Neural progenitor cell (in vitro differentiated cells): Measurements from ENCODE around the gene GPM6B. TPM values are rescaled to one million over a fixed set of nuclear protein-coding genes. Genes with fewer than 3 reads are reported as not detected.

Source experiments
- DNase-seq: peaks from one replicate; pipeline ENCODE4 v3.0.0-alpha.2; 2016; ENCODE audit warnings: low spot score
- H2AFZ ChIP-seq: fragments of 200-600 bp; sonication (generic); replicated peaks from 2 replicates; pipeline ENCODE4 v1.6.1; 2016; ENCODE audit warnings: antibody characterized with exemption
- H3F3A ChIP-seq: fragments of 200-600 bp; sonication (generic); 2 replicates; pipeline ENCODE4 v1.6.1; 2016; ENCODE audit warnings: antibody characterized with exemption, low read depth
- H3K27ac ChIP-seq: fragments of 200-600 bp; sonication (generic); 2 replicates; pipeline ENCODE4 v1.5.1; 2016; ENCODE audit warnings: mild to moderate bottlenecking
- H3K27me3 ChIP-seq: fragments of 200-600 bp; sonication (generic); 2 replicates; pipeline ENCODE4 v1.6.1; 2016; ENCODE audit warnings: mild to moderate bottlenecking, moderate library complexity
- H3K36me3 ChIP-seq: fragments of 200-600 bp; sonication (generic); 2 replicates; pipeline ENCODE4 v1.5.1; 2016
- H3K4me1 ChIP-seq: fragments of 200-600 bp; sonication (generic); 2 replicates; pipeline ENCODE4 v1.6.1; 2016; ENCODE audit warnings: mixed run types
- H3K4me2 ChIP-seq: fragments of 200-600 bp; sonication (generic); 2 replicates; pipeline ENCODE4 v1.6.1; 2016
- H3K4me3 ChIP-seq: fragments of 200-600 bp; sonication (generic); 2 replicates; pipeline ENCODE4 v1.5.1; 2016
- H3K79me2 ChIP-seq: fragments of 200-600 bp; sonication (generic); 2 replicates; pipeline ENCODE4 v1.6.1; 2016; ENCODE audit warnings: low read depth
- H3K9ac ChIP-seq: fragments of 200-600 bp; sonication (generic); 2 replicates; pipeline ENCODE4 v1.6.1; 2016
- H3K9me3 ChIP-seq: fragments of 200-600 bp; sonication (generic); 2 replicates; pipeline ENCODE4 v1.5.1; 2016; ENCODE audit warnings: low read depth
- H4K20me1 ChIP-seq: fragments of 200-600 bp; sonication (generic); 2 replicates; pipeline ENCODE4 v1.6.1; 2016; ENCODE audit warnings: low read depth
- H3K27ac Mint-ChIP-seq: 3 replicates; pipeline ENCODE4 v1.8.0; 2021; ENCODE audit warnings: mixed read lengths
- H3K27me3 Mint-ChIP-seq: 2 replicates; pipeline ENCODE4 v1.8.0; 2022; ENCODE audit warnings: low read depth, mild to moderate bottlenecking, inconsistent platforms, moderate library complexity, mixed read lengths; ENCODE audit not compliant: insufficient read depth
- H3K36me3 Mint-ChIP-seq: 3 replicates; pipeline ENCODE4 v1.8.0; 2021; ENCODE audit warnings: mixed read lengths
- H3K4me1 Mint-ChIP-seq: 3 replicates; pipeline ENCODE4 v1.8.0; 2021; ENCODE audit warnings: mixed read lengths
- H3K4me3 Mint-ChIP-seq: 3 replicates; pipeline ENCODE4 v1.8.0; 2021; ENCODE audit warnings: mild to moderate bottlenecking, moderate library complexity, mixed read lengths
- H3K9me3 Mint-ChIP-seq: 3 replicates; pipeline ENCODE4 v1.8.0; 2020; ENCODE audit warnings: mixed read lengths
- EZH2 ChIP-seq: fragments of 200-600 bp; sonication (generic); IDR thresholded peaks from 2 replicates; pipeline ENCODE4 v1.6.1; 2017; ENCODE audit warnings: antibody characterized with exemption, mild to moderate bottlenecking, moderate library complexity
- EZH2phosphoT487 ChIP-seq: fragments of 200-600 bp; sonication (generic); IDR thresholded peaks from 2 replicates; pipeline ENCODE4 v1.6.1; 2017; ENCODE audit warnings: antibody characterized with exemption
- total RNA-seq: library from RNA; depleted of rRNA; stranded (reverse); fragments of >200 nt; gene quantifications from 2 replicates; pipeline ENCODE4 v1.2.3, GENCODE V29; 2015; ENCODE audit warnings: low replicate concordance
- TF ChIP-seq, protein P1 (sequence below): fragments of 200-600 bp; sonication (generic); IDR thresholded peaks from 2 replicates; pipeline ENCODE4 v1.5.1; 2017; ENCODE audit warnings: antibody characterized with exemption, mild to moderate bottlenecking

The GPM6B gene
- total RNA-seq, 1 donor from 2014 or later = 69.2 TPM

DNA sequence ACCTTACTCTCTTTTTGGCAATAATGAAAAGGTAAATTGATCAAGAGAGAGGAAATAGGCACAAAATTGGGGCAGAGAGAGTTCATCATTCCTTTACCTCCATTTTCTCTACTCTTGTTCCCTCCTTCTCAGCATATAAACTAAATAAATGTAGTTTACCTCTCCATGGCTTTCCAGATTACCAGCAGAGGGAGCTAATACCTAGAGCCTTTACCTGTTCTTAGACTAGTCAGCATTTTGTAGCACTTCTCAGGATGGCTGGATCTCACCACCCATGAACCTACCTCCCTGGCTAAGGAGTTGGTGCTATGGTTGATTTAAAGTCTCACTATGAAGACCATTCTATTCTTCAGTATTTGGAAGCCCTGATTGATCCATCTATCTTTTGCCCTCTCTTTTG, 66.7 kb downstream of the GPM6B start:
- TF ChIP-seq, protein P1, sequence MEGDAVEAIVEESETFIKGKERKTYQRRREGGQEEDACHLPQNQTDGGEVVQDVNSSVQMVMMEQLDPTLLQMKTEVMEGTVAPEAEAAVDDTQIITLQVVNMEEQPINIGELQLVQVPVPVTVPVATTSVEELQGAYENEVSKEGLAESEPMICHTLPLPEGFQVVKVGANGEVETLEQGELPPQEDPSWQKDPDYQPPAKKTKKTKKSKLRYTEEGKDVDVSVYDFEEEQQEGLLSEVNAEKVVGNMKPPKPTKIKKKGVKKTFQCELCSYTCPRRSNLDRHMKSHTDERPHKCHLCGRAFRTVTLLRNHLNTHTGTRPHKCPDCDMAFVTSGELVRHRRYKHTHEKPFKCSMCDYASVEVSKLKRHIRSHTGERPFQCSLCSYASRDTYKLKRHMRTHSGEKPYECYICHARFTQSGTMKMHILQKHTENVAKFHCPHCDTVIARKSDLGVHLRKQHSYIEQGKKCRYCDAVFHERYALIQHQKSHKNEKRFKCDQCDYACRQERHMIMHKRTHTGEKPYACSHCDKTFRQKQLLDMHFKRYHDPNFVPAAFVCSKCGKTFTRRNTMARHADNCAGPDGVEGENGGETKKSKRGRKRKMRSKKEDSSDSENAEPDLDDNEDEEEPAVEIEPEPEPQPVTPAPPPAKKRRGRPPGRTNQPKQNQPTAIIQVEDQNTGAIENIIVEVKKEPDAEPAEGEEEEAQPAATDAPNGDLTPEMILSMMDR = peak; percentile 59
- no peak for TF ChIP-seq EZH2
- Mint-ChIP-seq H3K27ac (no peak overlapping the region), H3K9me3 (no peaks in the 10 kb centered on the region)

DNA sequence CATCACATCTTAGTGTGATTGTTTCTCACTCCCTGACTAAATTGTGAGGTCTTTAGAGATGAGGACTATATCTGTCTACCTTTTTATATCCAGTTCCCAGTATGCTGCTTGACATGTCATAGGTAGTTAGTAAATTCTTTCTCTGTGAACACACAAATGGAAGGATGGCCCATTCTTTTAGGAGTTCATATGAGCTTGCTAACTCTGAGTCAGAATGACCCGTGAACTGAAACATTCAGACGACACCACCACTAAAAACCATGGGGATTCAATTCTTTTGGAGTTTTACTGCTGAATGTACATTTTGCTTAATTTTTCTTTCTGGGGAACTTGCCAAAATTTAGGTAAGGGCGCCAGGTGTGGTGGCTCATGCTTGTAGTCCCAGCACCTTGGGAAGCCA, 68.4 kb downstream of the GPM6B start:
- TF ChIP-seq EZH2 (no peak), EZH2phosphoT487 (no peak)
- TF ChIP-seq, protein P1 = no peak
- peaks cover 12% of the 10 kb centered on the region for H3K36me3 Mint-ChIP-seq
- H3K4me1 Mint-ChIP-seq = no peaks in the 10 kb centered on the region
- DNase-seq = no peak
- H3K9me3 Mint-ChIP-seq = no peaks in the 10 kb centered on the region
- Histone ChIP-seq H3K9me3 (no peaks in the 10 kb centered on the region), H3K79me2 (no peaks in the 10 kb centered on the region), H3K27me3 (no peaks in the 10 kb centered on the region), H3F3A (no peaks in the 10 kb centered on the region), H3K4me1 (no peaks in the 10 kb centered on the region), H3K9ac (no peak overlapping the region), H4K20me1 (no peaks in the 10 kb centered on the region), H3K36me3 (peaks cover 6% of the 10 kb centered on the region), H3K27ac (no peak overlapping the region), H3K4me2 (no peak overlapping the region), H2AFZ (no peak overlapping the region), H3K4me3 (no peak overlapping the region)
- H3K4me3 Mint-ChIP-seq = no peak overlapping the region
- no peaks in the 10 kb centered on the region for H3K27me3 Mint-ChIP-seq
- H3K27ac Mint-ChIP-seq = no peak overlapping the region

More for the DNA sequence above, 66.7 kb downstream of the GPM6B start:
- Histone ChIP-seq H3K79me2 (no peaks in the 10 kb centered on the region), H3K27me3 (no peaks in the 10 kb centered on the region), H3F3A (no peaks in the 10 kb centered on the region), H3K4me1 (no peaks in the 10 kb centered on the region), H2AFZ (no peak overlapping the region), H3K36me3 (peaks cover 6% of the 10 kb centered on the region), H3K9ac (no peak overlapping the region), H3K27ac (no peak overlapping the region), H3K4me3 (no peak overlapping the region), H3K9me3 (no peaks in the 10 kb centered on the region), H4K20me1 (no peaks in the 10 kb centered on the region), H3K4me2 (no peak overlapping the region)
- Mint-ChIP-seq H3K4me1 (no peaks in the 10 kb centered on the region), H3K27me3 (no peaks in the 10 kb centered on the region), H3K4me3 (peak overlapping the region; percentile 15), H3K36me3 (peaks cover 12% of the 10 kb centered on the region)
- DNase-seq = peak; percentile 31

DNA sequence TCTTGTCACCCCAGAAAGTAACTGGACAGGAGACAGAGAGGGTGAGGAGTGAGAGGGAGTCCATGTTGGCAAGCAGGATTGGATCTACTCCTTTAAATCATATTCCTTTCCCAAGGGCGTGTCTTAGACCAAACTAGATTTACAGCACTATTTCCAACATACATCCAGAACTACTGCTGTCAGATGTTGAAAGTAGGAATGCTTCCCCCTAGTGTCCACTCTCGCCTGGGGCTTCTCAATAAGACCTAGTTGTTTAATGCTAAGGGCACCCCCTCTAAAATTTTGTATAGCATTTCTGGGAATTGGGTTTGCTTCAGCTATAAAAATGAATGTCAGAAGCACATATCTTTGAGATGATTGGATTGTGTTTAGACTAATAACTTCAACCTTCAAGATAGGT, 69.1 kb downstream of the GPM6B start:
- H3K27me3 Mint-ChIP-seq = no peaks in the 10 kb centered on the region
- Histone ChIP-seq H3K4me3 (no peak overlapping the region), H3K27me3 (no peaks in the 10 kb centered on the region), H3F3A (no peaks in the 10 kb centered on the region), H3K4me2 (no peak overlapping the region), H3K4me1 (no peaks in the 10 kb centered on the region), H4K20me1 (no peaks in the 10 kb centered on the region), H3K27ac (no peak overlapping the region), H3K79me2 (no peaks in the 10 kb centered on the region), H3K9ac (no peak overlapping the region), H2AFZ (no peak overlapping the region), H3K36me3 (peaks cover 6% of the 10 kb centered on the region), H3K9me3 (no peaks in the 10 kb centered on the region)
- TF ChIP-seq EZH2phosphoT487 = no peak
- TF ChIP-seq, protein P1 = peak; percentile 48
- H3K36me3 Mint-ChIP-seq = peaks cover 12% of the 10 kb centered on the region
- peak; percentile 33 for DNase-seq
- no peak overlapping the region for H3K4me3 Mint-ChIP-seq
- no peak overlapping the region for H3K27ac Mint-ChIP-seq
- H3K4me1 Mint-ChIP-seq = no peaks in the 10 kb centered on the region
- no peaks in the 10 kb centered on the region for H3K9me3 Mint-ChIP-seq
